ENCODE results near the gene ABI2. TPM values are rescaled to one million over a fixed set of nuclear protein-coding genes. Genes with fewer than 3 reads are reported as not detected.
A peak's percentile ranks its signal among the peaks of the same experiment; 100 is the strongest.

The ABI2 gene
- total RNA-seq, 1 experiment from 2014 or later = 75.6 TPM

GRCh38 chr2:203453858-203454451, 125.8 kb downstream of the ABI2 start:
- Histone ChIP-seq H3K36me3 (ENCODE audit: control insufficient read depth in 1 of 2, insufficient read depth in 2 of 2, low read length in 2 of 2) (peaks cover 0 to 4% of the 10 kb centered on the region in 2 experiments; a peak in 1 of 4 replicates), H2AFZ (ENCODE audit: low read depth, low read length, poor library complexity, severe bottlenecking) (no peak overlapping the region), H3K4me1 (ENCODE audit: control insufficient read depth in 1 of 2, insufficient read depth in 2 of 2, low read length in 2 of 2) (peaks cover 11 to 15% of the 10 kb centered on the region in 2 experiments), H3K4me2 (ENCODE audit: low read length) (no peak overlapping the region), H3K79me2 (ENCODE audit: insufficient read depth, low read length) (no peaks in the 10 kb centered on the region), H3K9ac (ENCODE audit: low read length) (no peak overlapping the region), H3K9me2 (ENCODE audit: insufficient read depth) (no peaks in the 10 kb centered on the region), H3K4me3 (replicated peaks in 1 of 2; ENCODE audit: low read depth in 1 of 2, low read length in 2 of 2) (no peak overlapping the region), H3K9me3 (ENCODE audit: control insufficient read depth in 1 of 2, insufficient read depth in 1 of 2, low read depth in 1 of 2, low read length in 2 of 2) (no peaks in the 10 kb centered on the region), H4K20me1 (ENCODE audit: insufficient read depth) (no peaks in the 10 kb centered on the region), H3K27me3 (ENCODE audit: insufficient read depth, low read length) (no peaks in the 10 kb centered on the region), H3K27ac (ENCODE audit: low read depth, low read length) (no peak overlapping the region)
- TF ChIP-seq RAD21 (IDR thresholded peaks at IDR 0.05; ENCODE audit: low read depth) = peak; percentile 88
- TF ChIP-seq ELF1 (IDR thresholded peaks at IDR 0.05; ENCODE audit: borderline replicate concordance, low read depth) = no peak
- no peak for TF ChIP-seq FOSL1 (IDR thresholded peaks at IDR 0.05; ENCODE audit: low read depth)
- TF ChIP-seq POLR2A (IDR thresholded peaks at IDR 0.05; ENCODE audit: borderline replicate concordance, extremely low read depth, insufficient read depth, insufficient read length) = no peak
- TF ChIP-seq CTCF (IDR thresholded peaks at IDR 0.05 in 2 of 3, conservative IDR thresholded peaks at IDR 0.05 in 1 of 3; ENCODE audit: borderline replicate concordance in 1 of 3, insufficient read depth in 1 of 3, low read depth in 2 of 3, low read length in 2 of 3) = peak; percentile 61 to 82 (median 65)
- TF ChIP-seq CBX3 (IDR thresholded peaks at IDR 0.05; ENCODE audit: low read depth) = no peak
- no peak for TF ChIP-seq JUND (IDR thresholded peaks at IDR 0.05)
- no peak for TF ChIP-seq SRF (IDR thresholded peaks at IDR 0.05; ENCODE audit: low read depth)
- TF ChIP-seq, protein P1, sequence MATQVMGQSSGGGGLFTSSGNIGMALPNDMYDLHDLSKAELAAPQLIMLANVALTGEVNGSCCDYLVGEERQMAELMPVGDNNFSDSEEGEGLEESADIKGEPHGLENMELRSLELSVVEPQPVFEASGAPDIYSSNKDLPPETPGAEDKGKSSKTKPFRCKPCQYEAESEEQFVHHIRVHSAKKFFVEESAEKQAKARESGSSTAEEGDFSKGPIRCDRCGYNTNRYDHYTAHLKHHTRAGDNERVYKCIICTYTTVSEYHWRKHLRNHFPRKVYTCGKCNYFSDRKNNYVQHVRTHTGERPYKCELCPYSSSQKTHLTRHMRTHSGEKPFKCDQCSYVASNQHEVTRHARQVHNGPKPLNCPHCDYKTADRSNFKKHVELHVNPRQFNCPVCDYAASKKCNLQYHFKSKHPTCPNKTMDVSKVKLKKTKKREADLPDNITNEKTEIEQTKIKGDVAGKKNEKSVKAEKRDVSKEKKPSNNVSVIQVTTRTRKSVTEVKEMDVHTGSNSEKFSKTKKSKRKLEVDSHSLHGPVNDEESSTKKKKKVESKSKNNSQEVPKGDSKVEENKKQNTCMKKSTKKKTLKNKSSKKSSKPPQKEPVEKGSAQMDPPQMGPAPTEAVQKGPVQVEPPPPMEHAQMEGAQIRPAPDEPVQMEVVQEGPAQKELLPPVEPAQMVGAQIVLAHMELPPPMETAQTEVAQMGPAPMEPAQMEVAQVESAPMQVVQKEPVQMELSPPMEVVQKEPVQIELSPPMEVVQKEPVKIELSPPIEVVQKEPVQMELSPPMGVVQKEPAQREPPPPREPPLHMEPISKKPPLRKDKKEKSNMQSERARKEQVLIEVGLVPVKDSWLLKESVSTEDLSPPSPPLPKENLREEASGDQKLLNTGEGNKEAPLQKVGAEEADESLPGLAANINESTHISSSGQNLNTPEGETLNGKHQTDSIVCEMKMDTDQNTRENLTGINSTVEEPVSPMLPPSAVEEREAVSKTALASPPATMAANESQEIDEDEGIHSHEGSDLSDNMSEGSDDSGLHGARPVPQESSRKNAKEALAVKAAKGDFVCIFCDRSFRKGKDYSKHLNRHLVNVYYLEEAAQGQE (IDR thresholded peaks at IDR 0.05; ENCODE audit: low read depth) = no peak
- no peak for TF ChIP-seq EGR1 (IDR thresholded peaks at IDR 0.05; ENCODE audit: low read depth)
- no peak for TF ChIP-seq EZH2phosphoT487 (IDR thresholded peaks at IDR 0.05; ENCODE audit: borderline replicate concordance)
- BruUV-seq (replicated peaks) = no TSS peak
- intact Hi-C loops (cut with micrococcal nuclease) = loop anchor here (1.0 to 5.0 kb wide), 4 partner anchors 229 to 880 kb away; no protein-coding TSS in a partner anchor
- RAD21 ChIA-PET (ENCODE audit: low non-redundant PET in 1 of 2, low total read pairs in 2 of 2, uncharacterized antibody in 2 of 2, unreplicated experiment in 2 of 2) = no interaction called here
- peak; percentile 77 for ATAC-seq
- POLR2A ChIA-PET = no interaction called here
- CTCF ChIA-PET = interaction anchor here (0.8 to 2.1 kb wide), 4 partner anchors 10 to 363 kb away, joined by 3 to 5 read pairs (median 4); no protein-coding TSS in a partner anchor
- peak; percentile 45 for DNase-seq (ENCODE audit: low read depth, low spot score)

Measured in HCT116 (cell line).